Astrocyte of the spinal cord (primary cell): ENCODE measurements around the gene FASN.

Experiments
- DNase-seq: peaks from one replicate; pipeline ENCODE4 v3.0.0; 2011; ENCODE audit warnings: low read depth, low spot score
- H3K4me3 ChIP-seq: 2 replicates; pipeline ENCODE4 v1.5.1; 2011; ENCODE audit warnings: low read depth, mild to moderate bottlenecking, low read length, moderate library complexity
- CTCF ChIP-seq: IDR thresholded peaks from 2 replicates; pipeline ENCODE4 v1.5.1; 2012; ENCODE audit warnings: low read depth, mild to moderate bottlenecking, low read length, inconsistent platforms
- in situ Hi-C: cut with HindIII; loops from 2 replicates; pipeline ENCODE4 v1.10.0; 2017; ENCODE audit warnings: low sequenced_read_pairs

FASN gene

GRCh38 chr17:82031885-82032627 is 66.0 kb downstream of the FASN start:
- no peak for DNase-seq
- TF ChIP-seq CTCF, result no peak
- peak overlapping the region; percentile 60 for H3K4me3 ChIP-seq
- in situ Hi-C loops, result no loop called here

DNA sequence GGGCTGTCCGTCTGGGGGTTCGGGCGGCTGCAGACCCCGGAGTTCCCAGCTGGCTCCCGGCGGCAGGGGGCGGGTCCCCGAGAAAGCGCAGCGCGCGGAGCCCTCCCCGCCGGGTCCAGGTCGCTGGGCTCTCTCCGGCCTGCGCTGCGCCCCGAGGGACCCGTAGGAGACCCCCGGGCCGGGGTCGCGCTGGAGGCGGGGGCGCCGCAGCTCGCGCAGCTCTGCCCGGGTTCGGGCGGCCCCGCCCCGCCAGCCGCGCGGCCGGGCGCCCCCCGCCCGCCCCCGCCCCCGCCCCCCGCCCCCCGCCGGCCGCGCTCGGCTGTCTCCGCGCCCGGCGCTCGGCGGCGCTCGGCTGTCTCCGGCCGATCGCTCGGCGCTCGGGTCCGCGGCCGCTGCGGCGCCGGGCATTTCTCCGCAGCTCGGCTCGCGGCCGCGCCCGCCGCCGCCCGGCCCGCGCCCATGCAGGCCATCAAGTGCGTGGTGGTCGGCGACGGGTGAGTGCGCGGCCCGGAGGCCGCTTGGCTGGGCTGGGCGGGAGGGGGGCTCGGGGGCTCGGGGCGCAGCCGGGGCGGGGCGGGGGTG is 66.6 kb downstream of the FASN start, which contains the start of gene RAC3:
RAC3 (plus strand) TSS at position 376 of the 582 bp plus-strand sequence; CDS start at position 460, 84 bp downstream.
- no peak for DNase-seq
- TF ChIP-seq CTCF, result no peak
- H3K4me3 ChIP-seq, result peak within 1 kb of the TSS; percentile 60
- in situ Hi-C loops, result no loop called here

DNA sequence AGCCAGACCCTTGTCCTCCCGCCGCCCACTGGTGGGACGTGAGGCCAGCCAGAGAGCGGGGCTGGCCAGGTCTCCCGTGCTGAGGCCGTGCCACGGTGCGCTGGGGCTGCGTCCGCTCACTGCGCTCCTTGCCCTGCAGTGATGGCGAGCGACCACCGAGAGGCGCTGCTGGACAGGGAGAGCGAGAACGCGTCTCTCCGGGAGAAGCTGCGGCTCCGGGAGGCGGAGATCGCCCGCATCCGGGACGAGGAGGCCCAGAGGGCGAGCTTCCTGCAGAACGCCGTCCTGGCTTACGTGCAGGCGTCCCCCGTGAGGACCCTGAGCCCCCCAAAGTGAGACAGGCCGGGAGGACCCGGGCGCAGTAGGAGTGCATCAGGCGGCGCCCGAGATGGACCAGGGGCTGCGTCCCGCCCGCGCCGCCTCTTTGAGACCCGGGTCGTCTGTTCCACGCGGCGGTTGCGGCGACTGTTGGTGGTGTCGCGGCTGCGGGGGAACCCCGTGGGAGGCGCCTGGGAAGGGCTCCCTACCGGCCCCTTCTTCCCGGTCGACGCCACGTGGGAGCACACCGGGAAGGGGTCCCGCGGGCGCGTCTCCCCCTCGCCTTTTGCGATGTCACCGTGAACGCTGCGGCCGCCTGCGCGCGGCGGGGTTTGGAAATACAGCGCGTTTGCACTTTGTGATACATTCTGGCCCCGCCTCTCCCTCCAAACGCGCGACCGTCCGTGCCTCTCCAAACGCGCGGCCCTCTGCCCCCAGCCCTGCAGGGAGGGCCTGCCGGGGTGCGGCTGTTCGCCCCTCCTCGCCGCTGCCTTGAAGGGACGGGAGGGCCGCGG is 67.3 kb downstream of the FASN start:
- peak; percentile 79 for TF ChIP-seq CTCF
- in situ Hi-C loops, result no loop called here
- peak; percentile 84 for DNase-seq
- H3K4me3 ChIP-seq, result peak overlapping the region; percentile 43

DNA sequence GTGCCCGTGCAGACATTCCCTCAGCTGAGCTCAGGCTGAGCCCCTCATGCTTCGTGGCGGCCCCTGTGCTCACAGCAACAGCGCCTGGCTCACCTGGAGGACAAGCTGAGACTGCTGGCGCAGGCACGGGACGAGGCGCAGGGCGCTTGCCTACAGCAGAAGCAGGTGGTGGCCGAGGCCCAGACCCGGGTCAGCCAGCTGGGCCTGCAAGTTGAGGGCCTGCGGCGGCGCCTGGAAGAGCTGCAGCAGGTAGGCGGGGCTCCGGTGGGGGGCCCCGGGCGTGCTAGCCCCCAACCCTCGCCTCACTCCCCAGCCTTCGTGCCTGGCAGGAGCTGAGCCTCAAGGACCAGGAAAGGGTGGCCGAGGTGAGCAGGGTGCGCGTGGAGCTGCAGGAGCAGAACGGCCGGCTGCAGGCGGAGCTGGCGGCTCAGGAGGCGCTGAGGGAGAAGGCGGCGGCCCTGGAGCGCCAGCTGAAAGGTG is 68.0 kb downstream of the FASN start:
- TF ChIP-seq CTCF, result no peak
- in situ Hi-C loops, result no loop called here
- no peak for DNase-seq
- H3K4me3 ChIP-seq, result no peak overlapping the region

DNA sequence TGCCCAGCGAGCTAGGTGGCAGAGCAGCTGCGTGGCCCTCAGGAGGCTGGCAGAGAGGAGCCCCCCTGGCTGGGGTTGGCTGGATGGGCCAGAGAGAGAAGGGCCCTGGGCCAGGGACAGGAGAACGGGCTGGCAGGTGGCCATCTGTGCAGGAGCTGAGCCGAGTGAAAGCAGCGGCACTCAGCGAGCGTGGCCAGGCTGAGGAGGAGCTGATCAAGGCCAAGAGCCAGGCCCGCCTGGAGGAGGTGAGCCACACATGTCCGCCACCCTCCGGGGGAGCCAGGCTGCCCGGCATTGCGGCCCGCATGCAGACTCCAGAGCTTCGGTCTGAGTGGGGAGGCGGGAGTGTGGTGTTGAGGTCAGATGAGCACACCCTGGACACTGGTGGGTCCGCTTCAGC is 68.6 kb downstream of the FASN start:
- no peak for TF ChIP-seq CTCF
- in situ Hi-C loops, result no loop called here
- no peak for DNase-seq
- no peak overlapping the region for H3K4me3 ChIP-seq

DNA sequence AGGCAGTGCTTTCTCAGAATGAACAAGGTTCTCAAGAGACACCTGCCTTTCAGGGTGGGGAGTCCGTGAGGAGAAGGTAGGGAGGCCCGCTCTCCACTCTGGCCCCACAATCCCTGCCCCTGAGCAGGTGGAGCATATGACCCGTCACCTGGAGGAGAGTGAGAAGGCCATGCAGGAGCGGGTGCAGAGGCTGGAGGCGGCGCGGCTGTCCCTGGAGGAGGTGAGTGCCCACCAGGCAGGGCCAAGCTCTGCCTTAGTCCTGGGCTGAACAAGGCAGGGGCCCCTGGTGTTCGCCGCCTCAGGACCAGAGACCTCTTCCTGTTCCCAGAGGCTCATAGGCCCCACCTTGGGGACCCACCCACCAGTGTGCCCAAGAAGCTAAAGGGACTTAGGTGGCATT is 69.1 kb downstream of the FASN start:
- in situ Hi-C loops, result no loop called here
- DNase-seq, result no peak
- no peak overlapping the region for H3K4me3 ChIP-seq
- no peak for TF ChIP-seq CTCF
